ENCODE measurements around the gene PRSS21. TPM values are rescaled to one million over a fixed set of nuclear protein-coding genes. Genes with fewer than 3 reads are reported as not detected.

Gene PRSS21
- total RNA-seq, 1 donor from 2014 or later: 0.29 TPM

DNA sequence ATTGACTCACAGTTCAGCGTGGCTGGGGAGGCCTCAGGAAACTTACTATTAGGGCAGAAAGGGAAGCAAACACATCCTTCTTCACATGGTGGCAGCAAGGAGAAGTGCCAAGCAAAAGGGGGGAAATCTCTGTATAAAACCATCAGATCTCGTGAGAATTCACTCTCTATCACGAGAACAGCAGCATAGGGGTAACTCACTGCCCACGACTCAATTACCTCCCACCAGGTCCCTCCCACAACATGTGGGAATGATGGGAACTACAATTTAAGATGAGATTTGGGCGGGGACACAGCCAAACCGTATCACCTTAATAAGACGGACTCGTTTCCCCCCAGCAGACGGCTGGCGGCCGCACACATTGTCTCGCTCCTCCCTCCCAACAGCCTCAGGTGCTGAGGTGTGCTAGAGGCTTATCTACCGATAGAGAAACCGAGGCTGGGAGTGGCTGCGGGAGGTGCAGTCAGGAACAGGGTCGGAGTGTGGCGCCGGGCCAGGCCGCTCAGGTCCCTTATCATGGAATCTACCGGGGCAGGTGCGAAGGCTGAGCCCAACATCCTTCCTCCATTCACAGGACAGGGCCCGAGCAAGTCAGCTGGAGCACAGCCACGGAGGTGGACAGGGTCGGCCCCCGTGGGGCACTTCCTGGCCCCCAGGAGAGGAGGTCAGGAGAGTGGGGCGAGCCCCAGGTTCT is 8.2 kb downstream of the PRSS21 start:
- Histone ChIP-seq H3K36me3 (ENCODE audit: control insufficient read depth, insufficient read depth, low read length) (no peaks in the 10 kb centered on the region), H3K27me3 (ENCODE audit: control insufficient read depth, insufficient read depth, low read length) (peaks cover 2% of the 10 kb centered on the region), H3K4me3 (ENCODE audit: low read depth, low read length) (no peak overlapping the region)
- no peak for DNase-seq (ENCODE audit: low read depth)
- TF ChIP-seq, protein P1, sequence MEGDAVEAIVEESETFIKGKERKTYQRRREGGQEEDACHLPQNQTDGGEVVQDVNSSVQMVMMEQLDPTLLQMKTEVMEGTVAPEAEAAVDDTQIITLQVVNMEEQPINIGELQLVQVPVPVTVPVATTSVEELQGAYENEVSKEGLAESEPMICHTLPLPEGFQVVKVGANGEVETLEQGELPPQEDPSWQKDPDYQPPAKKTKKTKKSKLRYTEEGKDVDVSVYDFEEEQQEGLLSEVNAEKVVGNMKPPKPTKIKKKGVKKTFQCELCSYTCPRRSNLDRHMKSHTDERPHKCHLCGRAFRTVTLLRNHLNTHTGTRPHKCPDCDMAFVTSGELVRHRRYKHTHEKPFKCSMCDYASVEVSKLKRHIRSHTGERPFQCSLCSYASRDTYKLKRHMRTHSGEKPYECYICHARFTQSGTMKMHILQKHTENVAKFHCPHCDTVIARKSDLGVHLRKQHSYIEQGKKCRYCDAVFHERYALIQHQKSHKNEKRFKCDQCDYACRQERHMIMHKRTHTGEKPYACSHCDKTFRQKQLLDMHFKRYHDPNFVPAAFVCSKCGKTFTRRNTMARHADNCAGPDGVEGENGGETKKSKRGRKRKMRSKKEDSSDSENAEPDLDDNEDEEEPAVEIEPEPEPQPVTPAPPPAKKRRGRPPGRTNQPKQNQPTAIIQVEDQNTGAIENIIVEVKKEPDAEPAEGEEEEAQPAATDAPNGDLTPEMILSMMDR (IDR thresholded peaks at IDR 0.05; ENCODE audit: insufficient read depth, low read length, poor library complexity, severe bottlenecking): no peak

DNA sequence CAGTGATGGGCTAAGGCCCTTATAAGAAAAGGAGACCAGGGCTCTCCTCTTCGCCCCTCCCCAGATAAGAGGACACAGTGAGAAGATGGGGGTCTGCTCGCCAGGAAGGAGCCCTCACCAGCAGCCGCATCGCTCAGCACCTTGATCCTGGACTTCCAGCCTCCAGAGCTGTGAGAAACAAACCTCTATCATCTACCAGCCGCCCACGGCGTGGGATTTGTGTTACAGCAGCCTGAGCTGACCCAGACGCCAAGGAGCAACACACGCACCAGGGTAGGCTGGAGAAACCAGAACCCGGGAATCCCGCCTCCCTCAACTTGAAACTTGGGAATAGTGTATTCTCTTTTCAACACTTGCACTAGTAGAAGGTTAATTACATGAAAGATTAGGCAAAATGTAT is 8.9 kb downstream of the PRSS21 start:
- Histone ChIP-seq H3K4me3 (ENCODE audit: low read depth, low read length) (no peak overlapping the region), H3K36me3 (ENCODE audit: control insufficient read depth, insufficient read depth, low read length) (no peaks in the 10 kb centered on the region), H3K27me3 (ENCODE audit: control insufficient read depth, insufficient read depth, low read length) (peaks cover 2% of the 10 kb centered on the region)
- DNase-seq (ENCODE audit: low read depth): no peak
- TF ChIP-seq, protein P1 (IDR thresholded peaks at IDR 0.05; ENCODE audit: insufficient read depth, low read length, poor library complexity, severe bottlenecking): no peak

DNA sequence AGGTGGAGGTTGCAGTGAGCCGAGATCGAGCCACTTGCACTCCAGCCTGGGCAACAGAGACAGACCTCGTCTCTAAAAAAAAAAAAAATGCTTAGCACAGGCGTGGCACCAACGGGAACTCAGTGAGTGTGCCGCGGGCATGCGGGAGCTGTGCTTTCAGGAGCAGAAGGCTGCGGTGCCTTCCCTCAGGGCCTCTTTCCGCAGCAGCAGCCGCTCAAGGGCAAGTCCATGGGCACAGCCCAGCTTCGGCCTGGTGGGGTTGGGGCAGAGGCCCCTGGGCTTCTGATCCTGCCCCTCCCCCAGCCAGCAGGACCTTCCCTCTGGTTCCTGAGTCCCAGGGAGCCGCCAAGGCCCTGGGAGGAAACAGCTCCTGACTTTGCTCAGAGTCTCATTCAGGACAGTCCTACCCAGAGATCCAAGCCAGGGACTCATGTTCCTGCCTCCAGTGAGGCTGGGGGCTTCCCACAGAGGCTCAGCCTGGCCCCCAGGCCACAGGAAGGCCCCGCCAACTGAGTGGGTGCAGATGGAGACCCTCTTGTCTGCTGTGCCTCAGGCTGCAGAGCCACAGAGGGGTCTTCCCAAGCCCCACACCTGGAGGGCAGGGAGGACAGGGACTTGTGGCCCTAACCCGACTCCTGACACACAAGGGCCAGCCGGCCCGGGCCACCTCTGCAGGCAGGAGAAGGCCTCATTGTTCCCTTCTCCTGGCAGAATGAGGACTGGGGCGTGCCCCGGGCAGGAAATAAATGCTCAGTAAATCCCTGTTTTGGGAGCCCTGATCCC is 9.7 kb downstream of the PRSS21 start:
- H3K27me3 ChIP-seq (ENCODE audit: control insufficient read depth, insufficient read depth, low read length): peaks cover 2% of the 10 kb centered on the region
- TF ChIP-seq, protein P1 (IDR thresholded peaks at IDR 0.05; ENCODE audit: insufficient read depth, low read length, poor library complexity, severe bottlenecking): no peak
- no peak overlapping the region for H3K4me3 ChIP-seq (ENCODE audit: low read depth, low read length)
- DNase-seq (ENCODE audit: low read depth): no peak
- H3K36me3 ChIP-seq (ENCODE audit: control insufficient read depth, insufficient read depth, low read length): no peaks in the 10 kb centered on the region

DNA sequence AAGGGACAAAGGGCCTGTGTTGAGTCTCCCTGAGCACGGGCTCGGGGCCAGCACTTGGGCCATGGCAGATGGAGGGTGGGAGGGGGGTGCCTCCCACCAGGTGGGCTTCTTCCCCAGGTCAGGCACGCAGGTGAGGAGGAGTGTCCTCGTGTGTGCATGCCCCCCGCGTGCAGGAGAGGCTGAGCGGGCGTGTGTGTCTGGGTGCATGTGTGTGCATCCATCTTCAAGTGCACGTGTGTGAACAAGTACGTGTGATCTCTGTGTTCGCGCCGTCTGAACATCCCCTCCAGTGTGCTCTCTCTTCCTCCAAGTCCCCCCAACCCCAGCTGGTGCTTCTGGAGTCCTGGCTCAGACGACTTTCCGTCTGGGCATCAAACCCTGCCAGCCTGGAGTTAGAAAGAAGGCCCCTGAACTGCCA is 10.3 kb downstream of the PRSS21 start:
- Histone ChIP-seq H3K36me3 (ENCODE audit: control insufficient read depth, insufficient read depth, low read length) (no peaks in the 10 kb centered on the region), H3K4me3 (ENCODE audit: low read depth, low read length) (no peak overlapping the region), H3K27me3 (ENCODE audit: control insufficient read depth, insufficient read depth, low read length) (peaks cover 2% of the 10 kb centered on the region)
- DNase-seq (ENCODE audit: low read depth): no peak
- TF ChIP-seq, protein P1 (IDR thresholded peaks at IDR 0.05; ENCODE audit: insufficient read depth, low read length, poor library complexity, severe bottlenecking): no peak

DNA sequence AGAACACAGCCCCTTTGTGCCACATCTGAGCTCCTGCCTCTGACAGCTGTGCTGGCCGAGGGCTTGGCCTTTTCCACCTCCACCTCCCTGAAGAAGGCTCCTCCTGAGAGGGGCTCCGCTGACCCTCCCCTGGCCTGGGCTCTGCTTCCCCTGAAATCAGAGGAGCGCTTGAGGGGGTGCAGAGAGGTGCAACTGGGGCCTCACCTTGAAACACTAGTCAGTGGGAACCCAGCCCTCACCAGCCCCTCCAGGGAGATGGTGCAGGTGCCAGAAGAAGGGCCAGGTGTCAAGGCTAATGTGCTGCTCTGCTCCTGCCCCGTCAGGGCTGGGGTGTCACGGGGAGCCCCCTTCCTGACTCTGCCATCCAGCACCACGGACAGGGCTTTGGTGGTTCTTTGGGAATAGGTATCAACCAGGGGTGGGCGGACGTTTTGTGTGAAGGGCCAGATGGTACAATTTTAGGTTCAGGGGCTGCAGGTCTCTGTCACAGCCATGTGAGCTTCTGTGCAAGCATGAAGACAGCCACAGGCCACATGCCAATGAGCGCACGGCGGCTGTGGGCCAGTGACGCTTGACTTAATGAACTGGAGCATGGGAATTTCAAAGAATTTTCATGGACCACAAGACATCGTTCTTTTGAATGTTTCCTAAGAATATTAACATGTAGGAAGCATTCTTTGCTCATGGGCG is 10.9 kb downstream of the PRSS21 start:
- H3K27me3 ChIP-seq (ENCODE audit: control insufficient read depth, insufficient read depth, low read length): peaks cover 2% of the 10 kb centered on the region
- DNase-seq (ENCODE audit: low read depth): no peak
- TF ChIP-seq, protein P1 (IDR thresholded peaks at IDR 0.05; ENCODE audit: insufficient read depth, low read length, poor library complexity, severe bottlenecking): no peak
- no peaks in the 10 kb centered on the region for H3K36me3 ChIP-seq (ENCODE audit: control insufficient read depth, insufficient read depth, low read length)
- no peak overlapping the region for H3K4me3 ChIP-seq (ENCODE audit: low read depth, low read length)
